Measurements from ENCODE around the gene WIPF2.
A peak's percentile ranks its signal among the peaks of the same experiment; 100 is the strongest.

The WIPF2 gene

DNA sequence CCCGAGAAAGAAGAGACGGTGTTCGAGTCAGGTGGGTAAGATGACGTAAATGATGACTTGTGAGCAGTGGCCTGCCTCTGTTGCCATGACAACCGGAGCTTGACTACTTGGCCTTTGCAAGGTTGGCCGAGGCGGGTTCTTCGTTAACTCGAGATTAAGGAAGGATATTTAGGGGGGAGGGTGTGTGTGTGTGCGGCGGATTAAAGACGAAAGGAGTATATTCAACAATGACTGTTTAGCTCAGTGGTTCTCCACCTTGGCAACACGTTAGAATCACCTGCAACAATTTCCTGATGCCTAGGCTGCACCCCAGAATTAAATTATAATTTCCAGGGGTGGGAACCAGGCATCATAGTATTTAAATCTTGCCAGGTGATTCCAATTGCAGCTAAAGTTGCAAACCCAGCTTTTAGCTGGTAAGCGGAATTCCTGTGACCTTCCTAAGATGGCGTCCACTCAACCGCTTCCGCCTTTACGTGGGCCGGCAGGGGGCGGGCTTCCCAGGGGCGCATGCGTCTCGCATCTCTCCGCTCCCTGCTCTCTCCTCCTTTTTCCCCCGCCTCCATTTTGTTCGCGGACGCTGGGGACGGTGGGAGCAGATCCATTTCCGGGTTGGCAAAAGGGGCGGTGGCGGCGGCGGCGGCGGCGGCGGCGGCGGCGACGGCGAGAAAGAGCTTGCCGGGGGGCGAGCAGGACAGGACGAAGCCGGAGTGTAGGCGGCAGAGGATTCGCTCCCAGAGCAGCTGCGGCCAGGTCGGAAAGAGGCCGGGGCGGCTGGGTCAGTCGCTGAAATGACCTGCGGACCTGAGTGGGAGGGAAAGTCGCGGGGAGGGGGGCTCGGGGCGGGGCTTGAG, at the start of gene WIPF2:
WIPF2 (plus strand) TSS at position 565 of the 854 bp plus-strand sequence. CDS start 37,156 bp downstream, outside the sequence.
- FAIRE-seq, result peak; percentile 39

DNA sequence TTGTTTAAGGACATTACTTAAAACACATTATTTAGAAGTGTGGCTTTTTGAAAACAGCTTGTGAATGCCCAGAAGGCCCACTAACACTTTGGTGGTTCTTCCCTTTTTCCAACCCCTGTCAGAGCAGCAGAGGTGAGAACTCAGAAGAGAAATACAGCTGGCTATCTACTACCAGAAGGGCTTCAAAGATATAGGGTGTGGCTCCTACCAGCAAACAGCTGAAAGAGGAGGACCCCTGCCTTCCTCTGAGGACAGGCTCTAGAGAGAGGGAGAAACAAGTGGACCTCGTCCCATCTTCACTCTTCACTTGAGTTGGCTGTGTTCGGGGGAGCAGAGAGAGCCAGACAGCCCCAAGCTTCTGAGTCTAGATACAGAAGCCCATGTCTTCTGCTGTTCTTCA, 48.8 kb upstream of the WIPF2 start:
- FAIRE-seq, result no peak

GRCh38 chr17:40171750-40172149, 47.4 kb upstream of the WIPF2 start:
- no peak for FAIRE-seq

DNA sequence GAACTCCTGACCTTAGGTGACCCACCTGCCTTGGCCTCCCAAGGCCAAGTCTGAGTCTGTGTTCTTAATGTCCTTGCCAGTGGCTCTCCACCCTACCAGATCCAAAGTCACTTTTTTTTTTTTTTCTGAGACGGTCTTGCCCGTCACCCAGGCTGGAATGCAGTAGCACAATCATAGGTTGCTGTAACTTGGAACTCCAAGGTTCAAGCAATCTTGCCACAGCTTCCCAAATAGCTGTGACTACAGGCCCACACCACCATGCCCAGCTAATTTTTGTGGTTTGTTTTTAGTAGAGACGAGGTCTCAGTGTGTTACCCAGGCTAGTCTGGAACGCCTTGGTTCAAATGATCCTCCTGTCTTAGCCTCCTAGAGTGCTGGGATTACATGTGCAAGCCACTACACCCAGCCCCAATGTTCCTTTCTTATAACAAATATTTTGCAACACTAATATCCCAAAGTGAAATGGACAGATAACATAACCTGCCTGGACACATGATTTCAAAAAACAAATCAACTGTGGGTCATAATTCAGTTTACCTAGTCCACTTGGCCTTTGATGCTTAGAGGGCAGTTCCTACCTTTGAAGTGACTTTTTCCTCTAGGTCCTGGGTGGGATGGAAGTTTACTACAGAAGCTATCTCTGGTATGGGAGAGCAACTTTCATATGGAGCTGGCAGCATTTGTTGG, 45.9 kb upstream of the WIPF2 start:
- FAIRE-seq, result no peak

DNA sequence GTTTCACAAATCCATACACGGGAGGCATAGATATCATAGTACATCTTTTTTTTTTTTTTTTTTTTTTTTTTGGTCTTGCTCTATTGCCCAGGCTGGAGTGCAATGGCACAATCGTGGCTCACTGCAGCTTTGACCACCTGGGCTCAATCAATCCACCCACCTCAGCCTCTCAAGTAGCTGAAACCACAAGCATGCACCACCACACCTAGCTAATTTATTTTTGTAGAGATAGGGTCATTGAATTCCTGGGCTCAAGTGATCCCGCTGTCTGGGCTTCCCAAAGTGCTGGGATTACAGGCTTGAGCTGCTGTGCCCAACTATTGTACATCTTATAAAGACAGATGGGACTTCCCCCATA, 45.3 kb upstream of the WIPF2 start:
- FAIRE-seq, result no peak

DNA sequence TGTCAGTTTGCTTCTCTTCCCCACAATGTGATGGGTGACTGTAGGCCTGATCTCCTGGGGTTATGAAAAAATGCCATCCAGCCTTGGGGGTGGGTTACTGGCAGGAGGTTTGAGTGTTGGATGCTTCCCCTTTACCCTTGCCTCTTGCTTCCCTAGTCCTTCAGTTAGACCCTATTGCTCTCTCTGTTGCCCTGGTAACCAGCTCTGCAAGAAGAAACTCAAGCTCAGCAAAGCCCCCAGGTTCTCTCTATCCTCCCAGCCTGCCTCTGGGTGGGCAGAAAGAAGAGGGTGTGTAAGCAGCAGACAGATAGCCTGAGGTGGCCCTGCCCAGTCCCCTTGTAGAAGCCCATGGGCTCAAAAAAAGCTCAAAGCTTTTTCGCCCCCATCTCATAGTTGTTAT, 44.6 kb upstream of the WIPF2 start:
- no peak for FAIRE-seq

DNA sequence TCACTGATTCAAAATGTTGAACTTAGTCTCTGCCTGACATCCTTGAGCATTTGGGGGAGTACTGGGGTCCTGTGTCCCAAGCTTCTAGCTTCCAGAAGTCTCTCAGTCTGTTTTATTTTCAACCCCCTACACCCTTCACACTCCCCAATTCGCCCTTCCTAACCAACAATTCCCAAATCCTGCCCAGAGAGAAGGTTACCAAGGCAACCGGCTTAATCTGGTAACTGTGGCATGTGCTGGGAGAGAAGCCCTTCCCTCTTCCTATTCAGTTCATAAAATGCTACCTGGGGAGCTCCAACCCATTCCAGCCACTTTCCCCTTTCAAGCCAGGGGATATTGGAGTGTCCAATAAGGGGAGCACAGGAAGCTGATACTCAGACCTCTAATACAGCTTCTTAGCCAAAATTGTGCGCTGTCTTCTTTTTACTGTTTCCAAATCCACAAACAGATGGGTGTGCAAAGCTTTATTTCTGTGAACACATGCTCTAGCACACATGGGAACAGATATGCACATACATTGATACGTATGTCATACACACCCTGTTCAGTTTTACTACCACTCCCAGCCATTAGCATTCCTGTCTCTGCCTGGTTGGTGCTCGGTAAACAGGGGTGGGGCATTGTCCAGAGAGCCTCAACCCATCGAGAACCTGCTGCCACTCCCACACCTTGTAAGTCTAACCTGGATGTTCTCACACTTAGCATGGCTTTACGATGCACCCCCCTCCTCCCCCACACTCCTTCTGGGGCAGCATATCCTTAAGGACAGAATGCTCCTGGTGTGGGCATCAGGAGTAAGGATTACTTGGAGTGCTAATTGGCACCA, 43.0 kb upstream of the WIPF2 start:
- no peak for FAIRE-seq

DNA sequence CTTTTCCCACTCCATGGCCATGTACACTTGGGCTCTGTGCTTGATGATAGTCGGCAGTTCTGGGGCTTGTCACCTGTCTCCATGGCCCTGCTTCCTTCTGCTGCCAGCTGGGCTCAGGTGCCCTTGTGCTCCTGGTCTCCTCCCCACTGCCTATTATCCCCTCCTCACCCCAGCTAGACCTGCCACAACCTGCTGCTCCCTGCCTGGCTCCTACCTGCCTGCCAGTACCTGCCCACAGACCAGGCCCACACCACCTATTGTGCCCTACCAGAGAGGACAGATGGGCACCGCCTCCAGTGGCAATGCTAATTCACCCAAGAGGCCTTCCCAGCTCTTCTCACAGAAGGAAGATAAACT, 42.4 kb upstream of the WIPF2 start:
- no peak for FAIRE-seq

GRCh38 chr17:40177275-40177874, 41.7 kb upstream of the WIPF2 start, which contains the start of gene RAPGEFL1:
Gene RAPGEFL1, plus strand, starts transcription at chr17:40177470. Its CDS starts 392 bp downstream, at chr17:40177862.
- no peak for FAIRE-seq

DNA sequence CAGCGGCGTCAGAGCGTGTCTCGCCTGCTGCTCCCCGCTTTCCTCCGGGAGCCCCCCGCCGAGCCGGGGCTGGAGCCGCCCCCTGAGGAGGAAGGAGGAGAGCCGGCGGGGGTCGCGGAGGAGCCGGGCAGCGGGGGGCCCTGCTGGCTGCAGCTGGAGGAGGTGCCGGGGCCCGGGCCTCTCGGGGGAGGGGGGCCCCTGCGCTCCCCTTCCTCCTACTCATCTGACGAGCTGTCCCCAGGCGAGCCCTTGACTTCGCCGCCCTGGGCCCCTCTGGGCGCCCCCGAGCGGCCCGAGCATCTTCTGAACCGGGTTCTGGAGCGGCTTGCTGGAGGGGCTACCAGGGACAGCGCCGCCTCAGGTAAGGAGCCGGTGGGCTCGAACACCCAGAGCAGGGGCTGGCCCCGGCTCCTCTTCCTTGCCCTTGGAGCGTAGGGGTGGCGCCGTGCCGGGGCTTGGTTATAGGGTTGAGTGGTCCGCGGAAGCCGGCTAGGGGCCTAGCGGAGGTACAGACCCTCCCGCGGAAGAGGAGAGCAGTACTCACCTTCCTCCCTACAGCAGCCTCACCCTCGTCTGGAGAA, 41.0 kb upstream of the WIPF2 start:
- no peak for FAIRE-seq

DNA sequence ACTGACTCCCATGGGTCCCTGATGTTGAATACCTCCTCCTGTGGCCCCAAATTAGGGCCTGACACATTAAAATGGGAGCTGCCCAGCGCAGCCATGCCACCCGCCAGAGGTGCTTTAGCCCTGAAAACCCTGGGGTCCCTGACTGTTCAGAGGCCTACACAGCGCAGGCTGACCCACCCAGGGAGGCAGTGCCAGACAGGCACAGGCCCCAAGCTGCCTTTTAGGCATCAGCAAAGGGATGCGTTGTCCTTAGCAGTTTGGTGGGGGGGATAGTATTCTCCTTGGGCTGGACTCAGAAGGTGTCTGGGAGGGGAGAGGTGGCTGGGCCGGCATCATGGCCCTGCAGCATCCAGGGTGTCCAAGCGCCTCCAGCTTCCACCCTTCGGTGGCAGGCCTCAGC, 40.4 kb upstream of the WIPF2 start:
- no peak for FAIRE-seq

GRCh38 chr17:40179923-40180659, 39.0 kb upstream of the WIPF2 start:
- no peak for FAIRE-seq

DNA sequence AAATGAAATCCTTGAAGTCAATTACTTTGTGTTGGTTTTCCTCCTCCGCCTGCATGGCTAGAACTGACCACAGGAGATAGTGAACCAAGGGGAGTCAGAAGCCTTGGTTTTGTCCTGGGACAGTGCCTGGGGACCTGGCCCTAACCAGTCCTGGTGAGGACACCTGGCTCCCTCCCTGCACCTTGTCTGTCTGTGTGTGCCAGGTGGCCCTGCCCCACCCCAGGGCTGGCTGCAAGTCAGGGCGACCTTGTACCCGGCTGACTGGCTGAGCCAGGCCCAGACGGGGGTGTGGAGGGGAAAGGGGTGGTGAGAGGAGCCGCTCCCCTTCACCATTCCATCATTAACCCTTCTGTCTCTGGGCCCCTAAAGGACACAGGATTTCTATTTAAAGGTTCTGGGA, 38.4 kb upstream of the WIPF2 start:
- no peak for FAIRE-seq

DNA sequence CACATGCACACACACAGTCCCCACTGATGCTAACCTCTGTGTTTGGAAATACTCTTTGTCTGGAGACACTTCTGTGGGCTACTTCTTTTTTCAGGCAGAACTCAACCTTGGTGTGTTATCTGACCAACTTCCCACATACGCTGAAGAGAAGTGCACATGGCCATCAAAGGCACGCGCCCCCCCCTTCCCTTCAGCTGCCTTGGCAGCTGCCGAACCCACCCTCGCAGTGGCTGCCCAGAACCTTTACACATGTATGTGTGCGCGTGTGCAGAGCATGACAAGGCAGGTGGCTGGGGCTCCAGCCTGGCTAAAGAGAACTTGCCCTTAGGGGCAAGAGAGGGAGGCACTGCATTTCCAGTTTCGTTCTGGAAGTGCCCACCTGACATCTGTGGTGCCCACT, 37.9 kb upstream of the WIPF2 start:
- no peak for FAIRE-seq

DNA sequence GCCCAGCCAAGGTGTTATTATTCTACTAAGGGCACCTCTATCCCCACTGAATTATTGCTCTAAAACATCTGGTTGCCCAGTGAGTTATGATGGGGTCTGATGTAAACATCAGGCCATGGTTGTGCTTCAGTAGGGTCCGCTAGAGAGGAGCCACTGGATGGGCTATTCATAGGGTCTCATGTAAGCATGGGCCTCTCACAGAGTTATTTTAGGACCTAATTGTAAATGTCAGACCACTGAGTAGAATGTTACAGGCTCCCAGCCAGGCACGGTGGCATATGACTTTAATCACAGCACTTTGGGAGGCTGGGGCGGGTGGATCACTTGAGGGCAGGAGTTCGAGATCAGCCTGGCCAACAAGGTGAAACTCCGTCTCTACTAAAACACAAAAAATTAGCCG, 36.5 kb upstream of the WIPF2 start:
- no peak for FAIRE-seq

DNA sequence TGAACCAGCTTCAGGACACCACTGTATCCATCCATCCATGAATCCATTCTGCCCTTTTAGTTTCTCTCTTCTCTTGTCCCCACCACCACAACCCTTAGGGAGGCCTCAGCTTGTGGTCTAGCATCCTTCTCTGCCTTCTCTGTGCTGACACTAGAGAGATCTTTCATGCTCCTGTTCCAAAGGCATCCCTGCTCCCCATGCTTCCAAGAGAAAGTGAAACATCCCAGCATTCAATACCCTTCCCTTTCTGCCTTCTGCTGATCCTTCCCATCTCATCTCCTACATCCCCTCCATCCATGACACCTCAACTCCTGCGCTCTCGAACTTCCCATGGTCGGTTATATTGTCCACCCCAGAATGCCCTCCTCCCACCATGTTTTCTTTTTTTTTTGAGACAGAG, 31.9 kb upstream of the WIPF2 start:
- FAIRE-seq, result no peak

GRCh38 chr17:40188694-40189093, 30.4 kb upstream of the WIPF2 start:
- FAIRE-seq, result no peak

GRCh38 chr17:40190197-40191021, 28.7 kb upstream of the WIPF2 start:
- FAIRE-seq, result no peak

DNA sequence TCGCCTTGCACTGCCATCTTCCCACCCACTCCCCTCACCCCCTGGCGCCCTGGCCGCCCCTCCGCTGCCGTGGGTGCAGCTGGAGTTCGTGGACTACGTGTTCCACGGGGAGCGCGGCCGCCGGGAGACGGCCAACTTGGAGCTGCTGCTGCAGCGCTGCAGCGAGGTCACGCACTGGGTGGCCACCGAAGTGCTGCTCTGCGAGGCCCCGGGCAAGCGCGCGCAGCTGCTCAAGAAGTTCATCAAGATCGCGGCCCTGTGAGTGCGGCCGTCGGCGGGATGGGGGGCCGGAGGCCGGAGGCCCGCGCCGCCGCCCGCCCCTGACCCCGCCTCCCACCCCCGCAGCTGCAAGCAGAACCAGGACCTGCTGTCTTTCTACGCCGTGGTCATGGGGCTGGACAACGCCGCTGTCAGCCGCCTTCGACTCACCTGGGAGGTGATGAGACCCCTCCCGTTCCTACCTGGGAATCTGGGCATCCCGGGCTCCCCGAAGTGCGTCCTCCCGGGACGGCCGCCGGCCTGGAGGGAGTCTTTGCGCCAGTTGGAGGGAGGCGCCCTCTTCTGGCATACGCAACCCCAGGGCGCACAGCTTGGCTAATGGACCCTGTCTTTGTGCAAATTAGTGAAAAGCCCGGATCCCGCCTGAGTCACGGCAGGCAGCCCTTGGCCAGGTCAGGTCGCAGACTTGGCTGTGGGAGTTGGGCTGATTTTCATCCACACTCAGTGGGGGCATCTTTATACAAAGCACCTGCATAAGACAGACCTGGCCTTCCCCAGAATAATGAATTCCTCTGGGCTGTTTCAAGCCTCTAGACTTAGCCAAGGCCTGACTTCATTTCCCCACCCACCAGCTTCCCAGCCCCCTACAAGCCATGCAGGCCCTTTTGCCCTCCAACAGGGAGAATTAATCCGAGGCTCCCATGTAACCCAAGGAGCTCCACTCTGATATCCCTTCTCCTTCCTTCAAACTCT, 27.6 kb upstream of the WIPF2 start:
- no peak for FAIRE-seq

- no peak for FAIRE-seq
These were observed 26.1 kb upstream of the WIPF2 start for GRCh38 chr17:40192961-40193360.
